OCI-LY3 (cell line): ENCODE measurements around the gene GRSF1.

ENCODE experiments used
- EZH2phosphoT487 ChIP-seq: fragments of 200-600 bp; shearing (Covaris generic); IDR thresholded peaks from 2 replicates; pipeline ENCODE4 v1.6.1; 2018; ENCODE audit warnings: antibody characterized with exemption, mixed run types, low read depth
- TF ChIP-seq, protein P1 (sequence below): fragments of 200-600, 300-600 bp; sonication (generic); IDR thresholded peaks from 2 replicates; pipeline ENCODE4 v1.5.1; 2014; ENCODE audit warnings: antibody characterized with exemption, low read length, low read depth

DNA sequence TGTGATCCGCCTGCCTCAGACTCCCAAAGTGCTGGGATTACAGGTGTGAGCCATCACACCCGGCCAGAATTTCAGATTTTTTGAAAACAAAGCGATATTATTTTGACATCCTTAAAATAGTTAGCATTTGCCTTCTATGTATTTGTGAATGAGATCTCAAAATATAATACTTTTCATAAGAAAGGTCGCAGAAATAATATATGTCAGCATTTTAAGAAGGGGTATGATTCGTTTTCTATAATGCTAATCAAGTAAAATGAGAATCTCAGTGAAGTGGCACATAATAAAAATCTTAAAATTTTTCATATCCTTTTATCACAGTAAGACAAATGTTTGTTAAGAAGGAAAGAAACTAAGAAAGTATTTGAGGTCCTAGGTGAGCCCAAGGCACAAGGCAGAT lies 52.2 kb downstream of the GRSF1 start:
- TF ChIP-seq, protein P1, sequence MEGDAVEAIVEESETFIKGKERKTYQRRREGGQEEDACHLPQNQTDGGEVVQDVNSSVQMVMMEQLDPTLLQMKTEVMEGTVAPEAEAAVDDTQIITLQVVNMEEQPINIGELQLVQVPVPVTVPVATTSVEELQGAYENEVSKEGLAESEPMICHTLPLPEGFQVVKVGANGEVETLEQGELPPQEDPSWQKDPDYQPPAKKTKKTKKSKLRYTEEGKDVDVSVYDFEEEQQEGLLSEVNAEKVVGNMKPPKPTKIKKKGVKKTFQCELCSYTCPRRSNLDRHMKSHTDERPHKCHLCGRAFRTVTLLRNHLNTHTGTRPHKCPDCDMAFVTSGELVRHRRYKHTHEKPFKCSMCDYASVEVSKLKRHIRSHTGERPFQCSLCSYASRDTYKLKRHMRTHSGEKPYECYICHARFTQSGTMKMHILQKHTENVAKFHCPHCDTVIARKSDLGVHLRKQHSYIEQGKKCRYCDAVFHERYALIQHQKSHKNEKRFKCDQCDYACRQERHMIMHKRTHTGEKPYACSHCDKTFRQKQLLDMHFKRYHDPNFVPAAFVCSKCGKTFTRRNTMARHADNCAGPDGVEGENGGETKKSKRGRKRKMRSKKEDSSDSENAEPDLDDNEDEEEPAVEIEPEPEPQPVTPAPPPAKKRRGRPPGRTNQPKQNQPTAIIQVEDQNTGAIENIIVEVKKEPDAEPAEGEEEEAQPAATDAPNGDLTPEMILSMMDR, result no peak
- no peak for TF ChIP-seq EZH2phosphoT487
